GM12801 (cell line): Measurements from ENCODE around the gene SLC7A10.

Experiments
- CTCF ChIP-seq: IDR thresholded peaks from one replicate; pipeline ENCODE4 v1.5.1; 2011; ENCODE audit warnings: control low read depth; ENCODE audit not compliant: insufficient read length; ENCODE audit errors: extremely low read depth

The SLC7A10 gene

GRCh38 chr19:33205531-33206260, 20.0 kb downstream of the SLC7A10 start:
- no peak for TF ChIP-seq CTCF

- no peak for TF ChIP-seq CTCF
Observed at GRCh38 chr19:33205110-33205509, 20.5 kb downstream of the SLC7A10 start.

- no peak for TF ChIP-seq CTCF
Observed at GRCh38 chr19:33204136-33204973, 21.3 kb downstream of the SLC7A10 start.

- no peak for TF ChIP-seq CTCF
Observed at GRCh38 chr19:33203529-33203928, 22.1 kb downstream of the SLC7A10 start.

GRCh38 chr19:33202546-33203507, 22.8 kb downstream of the SLC7A10 start:
- TF ChIP-seq CTCF: no peak

- TF ChIP-seq CTCF: no peak
Observed at GRCh38 chr19:33201886-33202545, 23.6 kb downstream of the SLC7A10 start.

- no peak for TF ChIP-seq CTCF
Observed at GRCh38 chr19:33201473-33201872, 24.2 kb downstream of the SLC7A10 start.
